Measurements from ENCODE around the gene C17orf113.
"Not testable (repeated sequence)": the region's sequence is repeated elsewhere in the genome, so short reads cannot be mapped to it uniquely, and the experiment has no call there.

C17orf113 gene

DNA sequence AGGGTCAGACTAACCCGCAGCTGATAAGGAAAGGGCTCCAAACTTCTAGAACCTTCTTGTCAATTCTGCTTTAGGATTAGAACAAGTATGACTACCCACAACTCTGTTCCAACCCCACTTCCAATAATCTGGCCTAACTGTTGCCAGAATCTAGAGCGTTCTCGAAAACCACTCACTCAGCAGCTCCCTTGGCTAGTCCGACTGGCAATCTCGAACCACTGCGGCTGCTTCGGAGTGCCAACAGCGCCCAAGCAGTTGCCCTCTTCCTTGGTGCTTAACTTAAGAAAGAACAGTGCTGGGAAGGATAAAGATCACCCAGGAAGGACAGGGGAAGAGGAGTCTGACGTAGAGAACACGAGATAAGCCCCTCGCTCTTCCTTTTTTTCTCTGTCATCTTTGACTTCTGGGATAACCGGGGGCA is 34.0 kb downstream of the C17orf113 start:
- DNase-seq, result peak in 1 of 4 experiments; percentile 6

DNA sequence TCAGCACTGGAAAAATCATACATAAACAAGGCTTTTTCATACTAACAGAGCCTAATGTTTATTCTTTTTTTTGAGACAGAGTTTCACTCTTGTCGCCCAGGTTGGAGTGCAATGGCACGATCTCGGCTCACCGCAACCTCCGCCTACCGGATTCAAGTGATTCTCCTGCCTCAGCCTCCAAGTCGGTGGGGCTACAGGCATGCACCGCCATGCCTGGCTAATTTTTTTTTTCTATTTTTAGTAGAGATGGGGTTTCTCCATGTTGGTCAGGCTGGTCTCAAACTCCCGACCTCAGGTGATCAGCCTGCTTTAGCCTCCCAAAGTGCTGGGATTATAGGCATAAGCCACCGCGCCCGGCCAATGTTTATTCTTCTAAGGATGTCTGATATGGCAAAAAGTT is 36.7 kb downstream of the C17orf113 start:
- not testable (repeated sequence) for DNase-seq

DNA sequence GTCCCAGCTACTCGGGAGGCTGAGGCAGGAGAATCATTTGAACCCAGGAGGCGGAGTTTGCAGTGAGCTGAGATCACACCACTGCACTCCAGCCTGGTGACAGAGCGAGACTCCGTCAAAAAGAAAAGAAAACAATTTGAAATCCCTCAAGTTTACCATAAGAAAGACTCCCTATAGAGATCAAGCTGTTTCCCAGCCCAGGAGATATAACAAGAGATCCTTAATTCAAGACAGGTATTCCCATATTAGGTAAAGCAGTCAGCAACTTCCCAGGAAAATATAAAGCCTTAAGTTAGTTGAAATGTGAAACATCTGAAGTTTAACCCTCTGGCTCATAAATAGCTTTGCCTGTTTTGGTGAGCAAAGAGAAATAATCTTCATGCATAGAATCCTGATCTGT is 38.0 kb downstream of the C17orf113 start:
- DNase-seq, result not testable (repeated sequence)

DNA sequence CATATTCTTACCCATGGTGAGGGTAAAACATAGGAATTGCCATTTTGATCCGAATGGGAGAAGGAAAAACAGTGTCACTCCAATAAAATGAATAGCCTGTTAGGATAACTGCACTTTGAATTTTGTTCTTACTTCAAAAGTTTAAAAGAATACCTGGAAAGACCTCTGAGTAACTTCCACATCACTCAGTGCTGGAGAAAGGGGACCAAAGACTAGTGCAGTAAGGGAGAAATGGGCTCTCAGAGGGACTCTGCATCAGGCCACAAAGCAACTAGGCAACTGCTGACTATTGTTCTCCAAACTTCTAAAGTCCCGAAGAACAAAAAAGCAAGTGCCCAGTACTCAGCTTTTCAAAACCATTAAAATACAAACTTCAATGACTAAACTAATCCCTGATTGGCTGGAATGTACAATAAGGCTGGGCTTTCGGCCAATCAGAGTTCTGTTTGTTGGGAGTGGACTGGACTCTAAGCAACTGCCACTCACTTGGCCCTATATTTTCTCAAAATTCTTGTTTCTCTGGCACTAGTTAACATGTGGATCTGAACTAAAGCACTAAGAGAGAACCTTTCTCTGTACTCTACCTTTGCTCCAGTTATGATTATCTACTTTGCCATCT is 39.4 kb downstream of the C17orf113 start:
- no peak for DNase-seq

DNA sequence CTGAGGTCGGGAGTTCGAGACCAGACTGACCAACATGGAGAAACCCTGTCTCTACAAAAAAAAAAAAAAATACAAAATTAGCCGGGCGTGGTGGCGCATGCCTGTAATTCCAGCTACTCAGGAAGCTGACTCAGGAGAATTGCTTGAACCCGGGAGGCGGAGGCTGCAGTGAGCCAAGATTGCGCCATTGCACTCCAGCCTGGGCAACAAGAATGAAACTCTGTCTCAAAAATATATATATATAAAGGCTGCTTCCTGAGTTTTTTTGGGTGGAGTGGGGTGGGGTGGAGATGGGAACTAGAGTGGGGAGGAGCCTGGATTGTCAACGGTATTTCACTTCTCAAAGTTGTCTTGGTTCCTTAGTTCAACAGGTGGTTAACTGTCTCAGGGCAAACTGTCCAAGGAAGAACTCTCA is 40.1 kb downstream of the C17orf113 start:
- not testable (repeated sequence) for DNase-seq

DNA sequence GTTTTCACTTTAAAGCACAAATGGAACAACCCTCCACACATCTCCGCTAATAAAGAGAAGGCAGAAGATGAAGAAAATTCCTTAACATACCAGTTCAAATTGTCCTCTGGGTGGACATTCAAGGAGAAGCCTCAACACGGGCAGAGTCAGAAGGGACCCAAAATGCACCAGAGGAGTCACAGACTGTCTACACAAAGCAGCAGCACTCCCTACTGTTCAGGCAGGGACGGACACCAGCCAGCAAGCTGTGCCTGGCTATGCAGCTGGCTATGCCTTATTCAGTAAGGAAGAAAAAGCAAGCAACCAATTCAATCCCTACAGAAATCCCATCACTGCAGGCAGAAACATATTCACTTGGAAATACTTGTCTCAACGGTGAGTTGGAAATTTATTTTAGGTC is 41.2 kb downstream of the C17orf113 start:
- DNase-seq, result no peak

DNA sequence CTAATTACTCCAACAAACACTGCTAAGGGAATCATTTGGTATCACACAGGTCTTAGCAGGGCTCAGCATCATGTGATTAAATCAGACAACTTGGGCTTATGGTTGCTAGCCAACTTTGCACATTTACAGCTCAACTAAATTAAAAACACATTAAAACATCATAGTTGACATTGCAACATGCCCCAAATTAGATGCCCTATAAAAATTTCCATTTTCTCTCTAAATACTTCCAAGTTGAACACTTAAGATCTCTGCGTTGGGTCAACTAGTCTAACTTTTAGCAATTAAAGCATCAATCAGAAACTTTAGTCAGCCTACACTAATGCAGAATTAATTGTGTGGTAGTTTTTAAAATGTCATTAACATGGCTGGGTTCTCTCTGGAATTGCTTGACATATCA is 45.2 kb downstream of the C17orf113 start:
- no peak for DNase-seq

DNA sequence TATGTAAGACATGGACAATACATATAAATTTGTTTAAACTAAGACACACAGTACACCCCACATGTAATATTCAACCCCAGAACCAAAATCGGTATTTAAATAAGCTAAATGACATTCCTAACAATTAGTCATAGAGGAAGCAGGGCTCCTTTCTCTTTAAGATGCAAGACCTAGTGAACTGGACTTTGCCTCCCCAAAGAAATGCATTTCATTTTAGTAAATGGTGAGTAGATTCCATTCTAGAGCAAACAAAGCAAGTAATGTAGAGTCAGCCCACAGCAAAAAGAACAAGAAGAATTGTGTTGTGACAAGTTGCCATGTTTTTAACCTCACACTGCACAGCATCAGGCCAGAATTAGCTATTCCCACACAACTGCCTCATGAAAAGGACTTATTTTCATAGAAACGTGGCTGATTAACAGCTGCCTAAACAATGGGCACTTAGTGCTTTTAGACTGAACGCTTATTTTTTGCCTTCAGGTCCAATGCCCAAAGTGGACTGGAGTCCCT is 47.6 kb downstream of the C17orf113 start:
- DNase-seq, result no peak

DNA sequence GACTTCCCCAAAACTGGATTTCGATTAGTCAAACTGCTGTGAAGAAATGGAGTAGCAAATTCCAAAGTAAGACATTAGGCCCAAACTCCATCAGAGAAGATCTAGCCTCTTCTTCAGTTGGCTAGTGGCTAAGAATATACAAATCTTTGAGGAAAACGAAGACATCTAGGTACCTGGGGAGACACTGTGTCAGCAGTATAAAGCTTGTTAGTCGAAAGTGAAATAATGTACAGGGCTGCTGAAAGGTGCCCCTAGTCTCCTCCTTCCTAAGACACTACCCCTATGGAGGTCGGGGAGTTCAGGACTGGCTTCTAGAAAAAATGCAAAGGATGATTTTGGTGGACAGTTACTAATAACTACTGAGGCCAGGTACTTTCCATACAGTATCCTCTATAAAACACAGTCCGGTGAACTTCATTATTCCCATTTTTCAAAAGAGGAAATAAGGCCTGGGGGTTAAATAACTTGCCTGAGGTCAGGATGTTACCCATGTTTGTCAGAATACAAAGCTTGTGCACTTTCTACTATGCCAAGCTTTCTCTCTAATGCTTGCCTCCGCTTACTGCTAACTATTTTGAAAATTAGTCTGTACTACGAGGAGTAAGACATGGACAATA is 48.1 kb downstream of the C17orf113 start:
- DNase-seq, result no peak

DNA sequence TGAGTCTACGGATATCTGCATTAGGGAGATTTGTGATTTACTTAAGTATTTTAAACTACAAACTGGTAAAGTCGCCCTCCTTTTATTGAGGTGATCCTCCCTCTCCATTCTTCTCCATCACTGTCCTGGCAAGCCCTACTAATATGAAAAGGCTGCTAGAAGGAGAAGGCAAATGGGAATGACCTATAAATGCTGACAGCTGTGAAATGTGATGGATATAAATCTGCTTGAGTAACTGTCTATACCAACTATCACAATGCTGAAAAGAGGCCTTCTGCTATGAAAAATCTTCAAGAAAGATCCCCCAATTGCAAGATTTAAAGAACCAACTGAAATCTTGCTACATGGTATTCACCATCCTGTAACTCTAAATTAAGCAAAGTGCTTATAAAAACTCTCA is 48.7 kb downstream of the C17orf113 start:
- DNase-seq, result no peak

DNA sequence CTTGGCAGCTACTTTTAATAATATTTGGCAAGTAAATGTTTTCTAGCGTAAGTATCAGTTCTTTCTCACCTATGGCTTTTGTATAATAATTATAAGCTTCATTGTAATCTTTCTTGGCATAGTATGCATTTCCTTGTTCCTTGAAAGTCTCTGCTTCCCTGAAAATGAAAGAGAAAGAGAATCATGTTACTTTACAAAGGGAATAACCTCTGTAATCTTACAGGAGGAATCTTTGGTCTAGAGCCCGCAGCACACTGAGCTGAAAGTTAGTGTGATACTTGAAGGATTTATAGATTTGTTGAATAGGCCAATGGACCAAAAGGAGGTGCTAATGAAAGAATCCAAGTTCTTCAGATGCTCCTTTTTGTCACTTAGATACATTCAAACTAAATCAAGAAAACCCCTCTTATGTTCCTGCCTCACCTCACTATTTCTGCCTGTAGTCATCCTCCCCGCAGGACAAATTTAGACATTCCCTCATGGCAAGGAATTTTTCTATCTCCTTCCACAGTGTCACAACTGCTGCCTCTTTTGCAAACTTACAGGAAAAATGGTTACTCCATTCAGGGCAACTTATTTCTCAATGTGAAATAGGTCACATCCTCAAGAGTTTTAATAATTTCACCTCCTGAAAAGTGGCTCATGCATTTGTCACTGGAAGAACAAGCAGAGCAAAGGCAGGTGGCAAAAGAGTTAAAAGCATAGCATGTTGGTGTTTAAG is 49.8 kb downstream of the C17orf113 start:
- no peak for DNase-seq

DNA sequence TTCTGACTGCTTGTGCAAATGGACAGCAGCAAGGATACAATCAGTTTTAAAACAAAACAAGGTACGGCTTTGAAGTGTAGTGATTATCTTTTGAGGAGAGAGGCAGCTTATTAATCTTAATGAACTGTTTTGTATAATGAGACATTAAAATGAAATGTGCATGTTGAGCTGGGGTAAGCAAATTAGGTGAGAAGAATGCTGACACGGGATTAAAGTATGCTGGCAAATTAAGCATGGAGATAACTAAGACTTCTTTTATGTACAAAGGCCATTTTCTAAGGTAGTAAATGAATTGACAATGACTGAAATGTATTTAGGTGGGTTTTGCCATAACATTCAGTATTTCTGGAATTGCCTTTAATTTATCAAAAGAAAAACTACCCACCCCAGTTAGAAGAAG is 51.9 kb downstream of the C17orf113 start:
- no peak for DNase-seq

DNA sequence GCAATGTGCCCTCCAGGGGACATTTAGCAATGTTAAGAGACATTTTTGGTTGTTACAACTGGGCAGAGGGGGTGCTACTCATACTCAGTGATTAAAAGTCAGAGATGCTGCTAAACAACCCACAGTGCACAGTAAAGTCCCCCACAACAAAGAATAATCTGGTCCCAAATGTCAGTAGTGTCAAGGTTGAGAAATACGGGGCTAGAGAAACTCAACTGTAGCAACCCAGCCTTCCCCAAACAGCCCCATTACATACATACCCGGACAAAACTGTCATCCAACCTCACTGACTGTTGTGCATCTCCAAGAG is 53.6 kb downstream of the C17orf113 start:
- no peak for DNase-seq

DNA sequence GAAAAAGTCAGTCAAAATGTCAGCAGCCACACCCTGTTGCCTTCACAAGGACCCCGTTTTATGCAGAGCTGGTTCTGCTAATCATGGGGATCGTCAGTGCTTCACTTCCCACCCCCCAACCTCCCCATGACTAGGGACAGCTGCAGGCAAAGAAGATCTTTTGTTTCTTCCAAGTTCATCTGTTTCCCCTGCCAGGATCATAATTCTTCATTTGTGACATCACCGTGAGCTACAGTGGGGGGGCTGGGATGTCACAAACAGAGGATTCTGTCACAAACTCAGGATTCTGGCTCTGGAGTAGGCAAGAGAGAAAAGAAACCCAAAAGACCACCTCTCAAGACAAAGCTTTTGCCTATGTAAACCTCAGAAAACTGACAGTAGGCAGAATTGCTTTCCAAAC is 57.8 kb downstream of the C17orf113 start:
- no peak for DNase-seq

DNA sequence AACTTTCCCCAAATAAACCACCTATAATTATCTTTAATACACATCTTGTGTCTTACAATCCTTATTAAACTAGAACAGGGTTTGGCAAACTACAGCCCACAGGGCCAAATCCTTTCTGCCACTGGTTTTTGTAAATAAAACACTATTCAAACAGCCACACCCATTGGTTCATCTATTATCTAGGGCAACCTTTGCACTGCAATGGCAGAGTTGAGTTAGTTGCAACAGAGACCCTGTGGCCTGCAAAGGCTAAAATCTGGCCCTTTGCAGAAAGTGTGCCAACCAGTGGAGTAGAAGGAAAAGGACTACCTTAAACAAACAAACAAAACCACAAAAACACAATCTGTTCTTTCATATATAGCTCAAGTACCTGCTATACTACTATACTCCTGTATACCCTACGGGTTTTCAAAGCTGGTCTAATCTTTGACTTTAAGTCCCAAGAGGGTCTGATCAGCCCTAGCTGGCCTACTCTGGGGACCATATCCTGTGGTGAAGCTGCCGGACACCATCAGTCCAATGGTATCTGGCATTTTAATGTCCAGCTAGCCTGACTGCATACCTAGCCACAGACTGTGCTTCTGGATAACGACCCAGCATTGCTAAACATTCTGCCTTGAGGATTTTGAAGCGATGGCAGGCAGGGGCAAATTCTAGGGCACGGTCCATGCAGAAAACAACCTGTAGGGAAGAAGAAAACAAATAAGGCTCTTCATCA is 60.5 kb downstream of the C17orf113 start:
- no peak for DNase-seq

DNA sequence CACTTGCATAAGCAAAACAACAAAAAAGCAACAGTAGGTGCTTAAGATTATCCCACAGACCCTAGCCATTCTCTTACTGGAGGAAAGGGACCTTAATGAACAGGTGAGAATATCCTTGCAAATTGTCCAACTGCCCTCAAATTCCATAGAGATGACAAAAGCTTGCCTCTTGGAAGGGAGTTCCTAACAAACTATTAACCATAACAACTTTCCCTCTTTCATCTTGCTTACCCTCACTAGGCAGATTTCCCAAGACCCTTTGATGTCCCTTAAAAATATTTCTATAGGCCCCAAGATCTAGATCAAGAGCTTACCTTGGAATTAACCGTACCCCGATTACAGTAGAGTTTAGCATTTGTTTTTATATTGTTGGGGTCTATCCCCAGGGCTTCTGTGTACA is 62.0 kb downstream of the C17orf113 start:
- DNase-seq, result no peak
